GM18517 (cell line): ENCODE results near the gene SUCO.
"Not testable (repeated sequence)": the region's sequence is repeated elsewhere in the genome, so short reads cannot be mapped to it uniquely, and the experiment has no call there.

ENCODE experiments used
- ATAC-seq: cut with Tn5 transposase; IDR thresholded peaks from one replicate; pipeline ENCODE4 v1.9.1; 2021; ENCODE audit warnings: mild to moderate bottlenecking, moderate library complexity; ENCODE audit not compliant: unreplicated experiment

Gene SUCO, protein sequence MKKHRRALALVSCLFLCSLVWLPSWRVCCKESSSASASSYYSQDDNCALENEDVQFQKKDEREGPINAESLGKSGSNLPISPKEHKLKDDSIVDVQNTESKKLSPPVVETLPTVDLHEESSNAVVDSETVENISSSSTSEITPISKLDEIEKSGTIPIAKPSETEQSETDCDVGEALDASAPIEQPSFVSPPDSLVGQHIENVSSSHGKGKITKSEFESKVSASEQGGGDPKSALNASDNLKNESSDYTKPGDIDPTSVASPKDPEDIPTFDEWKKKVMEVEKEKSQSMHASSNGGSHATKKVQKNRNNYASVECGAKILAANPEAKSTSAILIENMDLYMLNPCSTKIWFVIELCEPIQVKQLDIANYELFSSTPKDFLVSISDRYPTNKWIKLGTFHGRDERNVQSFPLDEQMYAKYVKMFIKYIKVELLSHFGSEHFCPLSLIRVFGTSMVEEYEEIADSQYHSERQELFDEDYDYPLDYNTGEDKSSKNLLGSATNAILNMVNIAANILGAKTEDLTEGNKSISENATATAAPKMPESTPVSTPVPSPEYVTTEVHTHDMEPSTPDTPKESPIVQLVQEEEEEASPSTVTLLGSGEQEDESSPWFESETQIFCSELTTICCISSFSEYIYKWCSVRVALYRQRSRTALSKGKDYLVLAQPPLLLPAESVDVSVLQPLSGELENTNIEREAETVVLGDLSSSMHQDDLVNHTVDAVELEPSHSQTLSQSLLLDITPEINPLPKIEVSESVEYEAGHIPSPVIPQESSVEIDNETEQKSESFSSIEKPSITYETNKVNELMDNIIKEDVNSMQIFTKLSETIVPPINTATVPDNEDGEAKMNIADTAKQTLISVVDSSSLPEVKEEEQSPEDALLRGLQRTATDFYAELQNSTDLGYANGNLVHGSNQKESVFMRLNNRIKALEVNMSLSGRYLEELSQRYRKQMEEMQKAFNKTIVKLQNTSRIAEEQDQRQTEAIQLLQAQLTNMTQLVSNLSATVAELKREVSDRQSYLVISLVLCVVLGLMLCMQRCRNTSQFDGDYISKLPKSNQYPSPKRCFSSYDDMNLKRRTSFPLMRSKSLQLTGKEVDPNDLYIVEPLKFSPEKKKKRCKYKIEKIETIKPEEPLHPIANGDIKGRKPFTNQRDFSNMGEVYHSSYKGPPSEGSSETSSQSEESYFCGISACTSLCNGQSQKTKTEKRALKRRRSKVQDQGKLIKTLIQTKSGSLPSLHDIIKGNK (N-terminal part only)

DNA sequence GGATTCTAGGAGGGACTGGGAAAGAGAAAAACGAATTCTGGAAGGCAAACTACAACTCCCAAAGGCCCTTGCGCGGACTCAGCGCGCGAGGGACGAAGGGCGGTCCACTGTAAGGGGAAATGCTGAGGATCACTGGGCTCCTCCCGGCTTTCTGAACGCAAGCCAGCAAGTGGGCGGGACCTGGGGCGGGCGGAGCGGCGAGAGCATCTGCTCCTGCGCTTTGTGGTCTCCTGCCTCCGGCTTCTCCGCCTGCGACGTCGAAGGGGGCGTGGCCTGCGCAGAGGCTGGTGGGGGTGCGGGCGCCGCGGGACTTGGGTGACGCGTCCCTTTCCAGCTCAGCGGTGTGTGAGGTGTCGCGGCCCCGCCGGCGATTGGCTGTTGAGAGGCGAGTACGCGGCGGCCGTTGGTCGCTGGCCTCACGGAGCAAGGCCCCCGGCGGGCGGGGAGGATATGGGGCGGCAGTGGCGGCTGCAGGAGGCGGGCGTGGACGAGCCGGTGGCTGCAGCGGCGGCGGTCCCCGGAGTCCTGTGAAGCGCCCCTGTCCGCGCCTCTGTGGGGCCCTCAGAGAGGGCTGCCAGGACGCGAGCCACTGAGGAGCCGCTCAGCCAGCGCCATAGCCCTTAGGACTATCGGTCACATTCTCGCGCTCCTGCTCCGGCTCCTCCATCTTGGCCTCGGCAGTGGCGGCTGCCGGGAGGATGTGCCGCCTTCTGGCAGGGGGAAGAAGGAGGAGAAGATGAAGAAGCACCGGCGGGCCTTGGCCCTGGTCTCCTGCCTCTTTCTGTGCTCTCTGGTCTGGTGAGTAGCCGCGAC, at the start of gene SUCO:
TSS of gene SUCO (plus strand) at position 451 of the 813 bp plus-strand sequence. CDS start at position 737, 286 bp downstream.
- peak; percentile 84 for ATAC-seq

GRCh38 chr1:172483448-172483847, 49.5 kb upstream of the SUCO start:
- ATAC-seq: no peak

DNA sequence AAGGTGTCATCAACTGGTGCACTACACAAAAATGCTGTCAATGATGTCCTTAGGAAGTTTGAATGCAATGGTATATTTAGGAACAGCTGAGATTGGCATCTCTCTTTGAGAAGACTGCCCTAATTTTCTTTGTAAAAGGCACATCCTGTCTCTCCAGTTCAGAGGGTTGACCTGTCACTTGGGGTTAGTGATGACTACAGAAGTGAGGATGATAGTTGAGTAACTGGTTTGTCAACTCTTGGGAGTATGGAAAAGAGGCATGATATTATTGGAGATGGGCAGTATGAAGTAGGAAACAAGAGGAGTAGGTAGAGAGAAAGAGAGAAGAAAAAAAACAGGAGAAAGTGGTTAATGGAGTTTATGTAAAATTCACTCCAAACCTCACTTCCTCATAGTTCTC, 48.7 kb upstream of the SUCO start:
- ATAC-seq: no peak

- no peak for ATAC-seq
Measured at GRCh38 chr1:172485626-172486025, 47.3 kb upstream of the SUCO start.

GRCh38 chr1:172486805-172487454, 46.0 kb upstream of the SUCO start:
- ATAC-seq: no peak

- ATAC-seq: no peak
Measured at GRCh38 chr1:172487550-172487949, 45.4 kb upstream of the SUCO start.

- ATAC-seq: no peak
Measured at GRCh38 chr1:172488393-172488792, 44.6 kb upstream of the SUCO start.

DNA sequence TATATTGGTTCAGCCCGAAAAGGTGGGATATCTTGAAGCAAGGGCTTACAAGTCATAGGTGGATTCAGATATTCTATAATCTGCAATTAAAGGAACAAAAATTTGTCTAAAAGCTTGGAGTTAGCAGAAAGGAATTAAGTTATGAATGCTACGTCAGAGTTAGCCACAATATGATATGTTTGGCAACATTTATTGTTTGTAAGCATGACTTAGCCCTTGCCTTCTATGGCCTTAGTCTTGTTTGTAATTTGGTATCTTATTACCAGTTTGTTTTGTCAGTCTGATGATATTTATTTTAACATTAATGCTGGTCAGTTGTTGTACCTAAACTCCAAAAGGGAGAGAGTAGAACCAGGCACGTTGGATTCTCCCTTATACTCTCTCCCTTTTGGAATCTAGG, 43.1 kb upstream of the SUCO start:
- ATAC-seq: no peak

DNA sequence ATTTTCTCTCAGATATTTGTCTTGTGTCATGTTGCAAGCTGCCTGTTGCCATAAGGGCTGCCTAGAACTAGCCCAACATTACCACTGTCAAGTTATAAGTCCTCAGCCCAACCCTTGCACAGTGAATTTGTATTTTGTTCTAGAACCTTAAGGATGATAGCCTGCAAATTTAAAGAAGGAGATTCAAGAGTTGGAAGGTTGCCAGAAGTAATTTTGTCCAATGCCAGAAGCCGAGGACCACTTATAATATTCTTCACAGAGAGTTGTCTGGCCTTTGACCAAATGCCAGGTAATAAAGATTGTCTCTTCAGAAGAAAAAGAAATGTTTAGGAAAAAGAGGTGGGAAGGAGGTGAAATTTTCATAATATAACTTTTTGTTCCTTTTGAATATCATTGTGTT, 40.5 kb upstream of the SUCO start:
- ATAC-seq: no peak

- ATAC-seq: no peak
Measured at GRCh38 chr1:172494166-172494565, 38.8 kb upstream of the SUCO start.

DNA sequence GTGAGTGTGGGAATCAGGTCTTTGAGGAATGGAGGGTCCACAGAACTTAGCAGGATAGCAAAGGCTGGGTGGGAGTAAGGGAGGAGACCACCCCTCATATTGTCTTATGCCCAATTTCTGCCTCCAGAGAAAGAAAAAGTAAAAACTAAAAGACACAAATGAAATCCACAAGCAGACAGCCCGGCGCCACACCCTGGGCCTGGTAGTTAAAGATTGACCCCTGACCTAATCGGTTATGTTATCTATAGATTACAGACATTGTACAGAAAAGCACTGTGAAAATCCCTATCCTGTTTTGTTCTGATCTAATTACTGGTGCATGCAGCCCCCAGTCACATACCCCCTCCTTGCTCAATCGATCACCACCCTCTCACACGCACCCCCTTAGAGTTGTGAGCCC, 36.8 kb upstream of the SUCO start:
- not testable (repeated sequence) for ATAC-seq

DNA sequence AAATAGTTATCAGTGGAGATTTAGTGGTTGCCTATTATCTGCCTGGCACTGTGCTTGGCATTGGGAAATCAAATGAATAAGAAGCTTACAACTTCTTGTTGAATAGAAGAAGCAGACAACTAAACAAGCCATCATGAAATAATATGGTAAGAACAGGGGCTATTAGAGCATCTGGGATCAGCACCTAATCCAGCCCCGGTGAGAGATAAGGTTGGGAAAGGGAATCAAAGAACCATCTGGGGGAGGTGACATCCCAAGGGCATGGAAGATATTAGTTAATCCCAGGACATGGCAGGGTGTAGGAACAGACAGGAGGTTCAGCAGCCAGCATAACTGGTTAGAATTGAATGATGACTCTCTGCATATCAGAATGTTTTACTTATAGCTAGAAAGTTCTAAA, 36.3 kb upstream of the SUCO start:
- no peak for ATAC-seq

GRCh38 chr1:172497230-172497629, 35.7 kb upstream of the SUCO start:
- no peak for ATAC-seq

GRCh38 chr1:172498857-172499256, 34.1 kb upstream of the SUCO start:
- no peak for ATAC-seq

DNA sequence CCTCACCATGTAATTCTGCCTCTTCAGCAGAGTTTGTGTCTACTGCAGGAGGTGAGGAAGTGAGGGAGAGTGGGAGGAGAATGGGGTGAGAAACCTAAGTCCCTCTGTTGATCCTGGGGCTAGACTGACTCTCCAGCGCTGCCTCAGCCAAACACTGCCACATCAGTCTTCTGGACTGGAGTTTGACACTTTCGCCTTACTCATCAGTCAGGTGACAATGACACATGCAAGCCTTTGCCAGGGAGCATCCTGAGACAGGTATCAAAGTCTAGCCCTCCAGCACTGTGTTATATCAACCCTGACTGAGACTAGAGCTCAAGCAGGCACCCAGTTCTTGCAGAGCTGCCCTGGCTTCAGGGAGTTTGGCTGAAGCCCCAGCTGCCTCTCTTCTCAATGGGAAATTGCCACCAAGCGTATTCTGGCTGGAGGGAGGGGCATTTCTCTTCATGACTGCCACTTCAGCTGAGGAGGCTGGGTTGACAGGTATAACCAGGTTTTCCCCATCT, 33.3 kb upstream of the SUCO start:
- ATAC-seq: no peak

- no peak for ATAC-seq
Measured at GRCh38 chr1:172500207-172500606, 32.7 kb upstream of the SUCO start.

DNA sequence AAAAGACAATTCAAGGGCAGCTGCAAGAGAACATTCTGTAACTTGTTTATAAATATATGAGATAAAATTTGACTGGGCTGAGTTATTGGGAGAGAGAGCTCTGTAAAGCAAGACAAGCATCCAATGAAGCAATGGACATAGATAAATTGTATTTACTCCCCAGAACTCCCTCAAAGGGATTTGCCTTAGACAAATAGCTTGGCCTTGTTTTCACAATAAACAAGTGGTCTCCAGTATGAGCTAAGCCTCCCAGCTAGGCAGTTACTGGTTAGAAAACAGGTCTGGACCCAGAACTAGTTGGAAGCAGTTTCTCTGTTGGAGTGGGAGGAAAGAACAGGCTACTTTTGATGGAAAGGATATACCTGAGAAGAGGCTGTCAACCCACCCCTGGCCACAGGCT, 25.2 kb upstream of the SUCO start:
- ATAC-seq: no peak

DNA sequence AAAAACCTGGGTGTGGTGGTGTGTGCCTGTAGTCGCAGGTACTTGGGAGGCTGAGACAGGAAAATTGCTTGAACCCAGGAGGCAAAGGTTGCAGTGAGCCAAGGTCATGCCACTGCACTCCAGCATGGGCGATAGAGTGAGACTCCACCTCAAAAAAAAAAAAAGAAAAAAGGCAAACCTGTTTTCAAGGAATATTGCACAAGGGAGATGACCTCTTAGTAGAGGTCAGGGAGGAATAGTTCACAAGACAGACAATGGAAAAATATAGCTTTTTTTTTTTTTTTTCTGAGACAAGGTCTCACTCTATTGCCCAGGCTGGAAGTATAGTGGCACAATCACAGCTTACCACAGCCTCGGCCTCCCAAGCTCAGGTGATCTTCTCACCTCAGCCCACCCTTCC, 22.5 kb upstream of the SUCO start:
- ATAC-seq: no peak

DNA sequence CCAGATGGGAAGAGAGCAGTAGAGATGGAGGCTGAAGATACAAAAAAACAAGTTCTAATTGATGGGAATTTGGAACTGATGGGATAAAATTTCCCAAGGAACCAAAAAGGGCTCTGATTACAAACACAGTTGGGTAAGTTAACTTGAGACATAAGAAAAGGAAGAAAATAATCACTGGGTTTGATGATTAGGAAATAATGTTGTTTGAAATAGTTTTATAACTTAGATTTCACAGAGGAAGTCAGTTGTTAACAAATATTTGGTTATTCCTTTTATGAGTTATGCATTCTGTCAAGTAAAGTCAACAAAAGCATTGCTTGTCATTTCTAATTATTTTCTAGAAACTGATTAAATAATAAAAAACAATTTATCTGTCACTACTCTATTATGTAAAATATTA, 20.4 kb upstream of the SUCO start:
- ATAC-seq: no peak

GRCh38 chr1:172513479-172513878, 19.5 kb upstream of the SUCO start:
- ATAC-seq: no peak
